GM12891 (cell line): ENCODE data around the gene CCDC191.

Experiments
- DNase-seq: peaks from one replicate; pipeline ENCODE4 v3.0.0; 2011; ENCODE audit warnings: low spot score; ENCODE audit not compliant: insufficient read length
- FAIRE-seq: peaks from 2 replicates; lab custom pipeline; 2011; peaks lifted over from hg19 to GRCh38; lab: Jason Lieb, UNC
- PAX5 ChIP-seq: IDR thresholded peaks from 2 replicates; pipeline ENCODE4 v1.6.1; 2011; ENCODE audit warnings: low read length, moderate library complexity, mild to moderate bottlenecking; ENCODE audit not compliant: insufficient read depth, severe bottlenecking
- POLR2A ChIP-seq: IDR thresholded peaks from 2 replicates; pipeline ENCODE4 v1.6.1; 2011; ENCODE audit warnings: low read depth, low read length, control low read depth
- POLR2AphosphoS5 ChIP-seq: IDR thresholded peaks from 2 replicates; pipeline ENCODE4 v1.6.1; 2011; ENCODE audit warnings: low read depth, low read length, control low read depth
- POU2F2 ChIP-seq: IDR thresholded peaks from 2 replicates; pipeline ENCODE4 v1.6.1; 2011; ENCODE audit warnings: low read depth, mild to moderate bottlenecking, control low read depth, low read length, moderate library complexity
- SPI1 ChIP-seq: IDR thresholded peaks from 2 replicates; pipeline ENCODE4 v1.6.1; 2011; ENCODE audit warnings: low read depth, low read length, control low read depth
- TAF1 ChIP-seq: IDR thresholded peaks from 2 replicates; pipeline ENCODE4 v1.6.1; 2011; ENCODE audit warnings: low read depth, low read length, control low read depth

Gene CCDC191

DNA sequence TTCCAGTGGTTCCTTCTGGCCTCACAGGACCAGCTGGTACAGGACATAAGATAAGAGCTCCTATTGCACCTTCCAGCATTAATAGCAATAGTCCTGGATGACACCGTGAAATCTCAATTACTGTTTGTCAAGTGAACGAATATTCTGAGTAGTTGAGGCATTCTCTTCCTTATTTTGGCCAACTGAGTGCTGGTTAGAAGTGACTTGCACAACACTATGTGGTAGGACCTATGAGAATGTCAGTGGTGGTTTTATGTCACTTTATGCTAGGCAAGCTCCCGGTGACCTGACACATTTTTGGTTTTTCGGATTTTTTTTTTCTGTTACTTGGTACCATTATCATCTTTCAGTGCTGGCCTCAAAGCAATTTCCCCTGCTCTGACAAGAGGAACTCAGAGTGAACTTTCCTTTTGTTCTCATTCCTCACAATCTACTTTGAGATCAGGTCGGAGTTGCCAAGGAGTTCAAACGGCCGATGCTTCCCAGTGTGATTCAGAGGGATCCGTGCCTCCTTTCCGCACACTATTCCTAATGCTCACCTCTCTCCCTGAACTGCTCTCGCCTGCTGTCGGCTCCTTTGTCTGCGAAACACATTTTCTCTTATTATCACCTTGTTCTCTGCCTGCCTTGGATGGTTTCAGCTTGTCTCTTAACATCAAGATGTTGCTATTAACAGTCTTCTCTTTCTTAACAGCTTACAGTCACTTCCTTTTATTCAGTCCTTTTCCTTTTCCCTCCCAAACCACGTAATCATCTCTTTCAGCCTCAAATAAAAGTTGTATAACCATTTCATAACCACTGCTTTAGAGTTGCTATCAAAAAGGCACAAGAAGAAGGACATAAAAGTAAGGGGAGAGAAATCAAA is 36.1 kb upstream of the CCDC191 start:
- FAIRE-seq (no peak), DNase-seq (no peak)
- no peak for TF ChIP-seq POLR2AphosphoS5
- no peak for TF ChIP-seq TAF1
- no peak for TF ChIP-seq PAX5
- no peak for TF ChIP-seq SPI1
- no peak for TF ChIP-seq POU2F2
- no peak for TF ChIP-seq POLR2A

DNA sequence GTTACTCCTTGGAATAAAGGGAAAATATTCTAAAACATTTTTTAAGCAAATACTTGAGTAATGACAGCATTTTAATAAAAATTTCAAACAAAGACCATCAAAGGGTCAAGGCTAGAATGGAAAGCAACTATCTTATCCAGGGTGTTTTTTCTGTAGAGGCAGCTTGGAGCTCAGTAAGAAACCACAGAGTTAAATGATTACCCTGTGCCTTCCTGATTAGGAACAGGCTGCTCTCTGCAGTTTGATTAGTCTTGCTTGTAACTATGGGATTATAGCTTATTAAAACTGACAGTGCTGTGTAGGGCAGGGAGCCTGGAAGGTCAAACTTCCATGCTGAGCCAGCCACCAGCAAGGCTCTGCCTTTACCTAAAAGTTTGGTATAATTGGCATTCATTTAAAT is 33.3 kb upstream of the CCDC191 start:
- TF ChIP-seq POLR2A (no peak), SPI1 (no peak), PAX5 (no peak), POU2F2 (no peak), TAF1 (no peak), POLR2AphosphoS5 (no peak)
- FAIRE-seq: no peak
- no peak for DNase-seq

DNA sequence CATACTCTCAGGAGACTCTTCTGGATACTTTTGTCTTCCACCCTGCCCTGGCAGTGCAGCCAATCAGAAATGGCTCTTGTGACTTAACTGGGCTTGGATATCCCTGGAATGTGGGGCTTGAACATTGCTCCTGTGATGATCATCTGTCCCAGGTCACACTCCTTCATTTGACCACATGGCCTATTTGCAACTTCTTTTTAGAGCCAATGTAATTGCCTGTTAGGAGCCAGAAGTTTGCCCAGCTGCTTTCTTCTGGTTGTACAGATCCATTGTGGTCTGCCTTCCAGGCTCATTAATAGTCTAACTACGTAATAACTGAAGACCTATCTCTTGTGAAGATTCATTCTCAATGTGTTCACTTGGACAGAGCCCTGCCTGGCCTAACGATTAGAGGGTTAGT is 30.0 kb upstream of the CCDC191 start:
- FAIRE-seq: no peak
- TF ChIP-seq POU2F2 (no peak), PAX5 (no peak), TAF1 (no peak), POLR2A (no peak), POLR2AphosphoS5 (no peak), SPI1 (no peak)
- no peak for DNase-seq

DNA sequence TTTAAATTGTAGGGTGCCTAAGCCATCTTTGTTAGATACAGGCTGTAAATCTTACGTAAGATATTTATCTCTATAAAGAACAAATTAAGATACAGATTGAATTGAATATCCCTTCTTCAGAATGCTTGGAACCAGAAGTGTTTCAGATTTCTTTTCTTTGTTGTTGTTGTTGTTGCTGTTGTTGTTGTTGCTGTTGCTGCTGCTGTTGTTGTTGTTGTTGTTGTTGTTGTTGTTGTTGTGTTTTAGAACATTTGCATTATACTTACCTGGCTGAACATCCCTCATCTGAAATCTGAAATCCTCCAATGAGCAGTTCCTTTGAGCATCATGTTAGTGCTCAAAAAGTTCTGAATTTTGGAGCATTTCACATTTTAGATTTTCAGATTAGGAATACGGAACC is 26.8 kb upstream of the CCDC191 start:
- TF ChIP-seq POU2F2: no peak
- no peak for FAIRE-seq

DNA sequence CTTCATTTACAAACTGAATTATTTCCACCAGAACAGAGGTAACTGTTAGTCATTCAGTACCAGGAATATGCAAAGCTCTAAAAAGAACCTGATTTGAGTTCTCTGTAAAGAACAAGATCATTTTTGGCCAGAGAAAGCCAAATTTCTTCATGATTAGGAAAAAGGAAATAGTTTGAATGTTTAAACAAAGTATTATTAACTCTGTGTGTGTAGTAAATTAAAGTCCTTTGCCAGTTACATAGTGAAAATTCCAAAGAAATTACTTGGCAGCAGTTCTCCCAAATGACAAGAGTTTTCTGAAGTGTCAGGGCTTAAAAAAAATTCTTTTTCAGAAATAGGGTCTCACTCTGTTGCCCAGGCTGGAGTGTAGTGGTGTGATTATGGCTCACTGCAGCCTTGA is 24.7 kb upstream of the CCDC191 start:
- no peak for FAIRE-seq
- no peak for DNase-seq
- TF ChIP-seq SPI1: no peak
- no peak for TF ChIP-seq PAX5
- TF ChIP-seq POLR2A: no peak
- no peak for TF ChIP-seq TAF1
- no peak for TF ChIP-seq POU2F2
- no peak for TF ChIP-seq POLR2AphosphoS5

More for the DNA sequence above, 26.8 kb upstream of the CCDC191 start:
- DNase-seq: no peak

DNA sequence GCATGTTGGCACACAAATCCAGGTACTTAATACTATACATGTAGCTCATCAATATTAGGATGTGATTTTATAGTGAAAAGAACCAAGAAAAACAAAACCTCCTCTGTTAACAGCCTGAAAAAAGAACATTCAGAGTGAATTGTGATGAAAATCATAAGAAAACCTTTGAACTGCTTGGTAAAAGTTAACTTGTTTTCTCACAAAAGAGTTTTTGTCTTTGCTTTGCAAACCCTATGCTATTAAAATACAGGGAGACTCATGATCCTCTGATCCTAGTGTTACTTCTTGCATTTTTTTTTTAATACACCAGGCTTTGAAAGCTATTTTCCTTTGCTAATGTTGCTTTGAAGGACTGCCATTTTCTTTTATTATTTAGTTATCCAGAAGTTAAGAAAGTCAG is 23.9 kb upstream of the CCDC191 start:
- no peak for FAIRE-seq
- DNase-seq: no peak
- TF ChIP-seq PAX5 (no peak), TAF1 (no peak), SPI1 (no peak), POU2F2 (no peak), POLR2A (no peak), POLR2AphosphoS5 (no peak)

DNA sequence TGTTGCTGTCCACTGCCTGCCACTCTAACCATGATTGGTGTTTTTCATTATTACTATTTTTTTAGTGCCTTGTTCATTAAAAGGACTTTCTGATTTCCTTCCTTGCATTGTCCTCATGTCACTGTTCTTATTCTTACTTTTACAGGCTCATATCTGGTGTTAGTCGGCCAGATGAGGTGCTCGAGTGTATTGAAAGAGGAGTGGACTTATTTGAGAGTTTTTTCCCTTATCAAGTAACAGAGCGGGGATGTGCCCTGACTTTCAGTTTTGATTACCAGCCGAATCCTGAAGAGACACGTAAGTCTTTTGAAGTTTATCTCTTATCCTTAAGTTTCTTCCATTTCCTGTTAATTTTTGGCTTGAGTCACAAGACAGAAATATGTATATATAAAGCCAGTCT is 23.4 kb upstream of the CCDC191 start:
- DNase-seq: no peak
- no peak for FAIRE-seq
- no peak for TF ChIP-seq POLR2A
- TF ChIP-seq POU2F2: no peak
- no peak for TF ChIP-seq PAX5

DNA sequence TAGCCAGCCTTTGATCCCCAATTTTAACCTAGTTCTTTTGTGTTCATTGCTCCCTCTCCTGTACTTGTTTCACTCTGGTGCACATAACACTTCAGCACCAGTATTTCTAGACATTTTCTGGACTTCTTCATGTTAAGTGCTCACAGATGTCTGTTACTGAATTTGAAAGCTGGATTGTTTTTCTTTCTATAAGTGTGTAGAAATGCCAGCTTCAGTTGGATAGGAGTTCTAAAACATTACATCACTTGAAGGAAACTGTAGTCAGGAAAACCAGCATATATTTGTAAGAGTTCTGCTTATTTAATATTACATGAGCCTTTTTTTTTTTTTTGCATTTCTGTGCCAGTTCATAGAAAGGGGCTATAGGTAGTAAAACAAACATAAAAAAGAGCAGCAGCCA is 21.8 kb upstream of the CCDC191 start:
- FAIRE-seq (no peak), DNase-seq (no peak)
- TF ChIP-seq TAF1: no peak

DNA sequence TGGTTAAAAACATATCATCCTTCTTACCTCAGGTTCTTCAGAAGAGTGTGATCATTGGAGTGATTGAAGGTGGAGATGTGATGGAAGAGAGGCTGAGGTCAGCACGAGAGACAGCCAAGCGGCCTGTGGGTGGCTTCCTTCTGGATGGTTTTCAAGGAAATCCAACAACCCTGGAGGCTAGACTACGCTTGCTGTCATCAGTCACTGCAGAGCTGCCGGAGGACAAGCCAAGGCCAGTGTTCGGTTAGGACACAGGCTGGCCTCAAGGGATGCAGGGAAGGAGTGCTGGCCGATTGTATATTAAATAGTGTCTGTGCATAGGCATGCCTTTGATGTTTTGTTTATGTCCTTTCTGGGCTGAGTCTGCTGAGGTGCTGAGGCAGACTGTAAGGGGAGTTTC is 20.4 kb upstream of the CCDC191 start:
- DNase-seq (no peak), FAIRE-seq (no peak)
- TF ChIP-seq POLR2A: no peak
- no peak for TF ChIP-seq POU2F2
- TF ChIP-seq PAX5: no peak
- no peak for TF ChIP-seq SPI1
- TF ChIP-seq POLR2AphosphoS5: no peak
- no peak for TF ChIP-seq TAF1

DNA sequence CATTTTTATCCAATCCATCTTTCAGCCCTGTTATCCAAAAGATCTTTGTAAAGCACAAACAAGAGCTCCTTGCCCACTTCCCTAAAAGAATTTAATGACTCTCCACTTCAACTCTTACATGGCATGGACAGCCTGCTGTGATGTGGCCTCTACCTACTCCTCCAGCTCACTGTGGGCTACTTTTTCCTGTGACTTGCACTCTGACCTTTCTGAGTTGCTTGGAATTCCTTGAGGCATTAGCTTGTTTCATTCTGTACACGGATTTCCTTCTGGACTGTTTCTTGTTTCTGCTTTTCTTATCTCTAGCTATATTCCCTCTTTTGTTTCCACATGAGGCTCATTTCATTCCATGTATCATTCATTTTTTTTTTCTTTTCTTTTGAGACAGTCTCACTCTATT is 15.5 kb upstream of the CCDC191 start:
- FAIRE-seq (no peak), DNase-seq (no peak)
- TF ChIP-seq TAF1: no peak
- no peak for TF ChIP-seq POLR2A
- no peak for TF ChIP-seq POLR2AphosphoS5
- TF ChIP-seq SPI1: no peak
- no peak for TF ChIP-seq PAX5
- TF ChIP-seq POU2F2: no peak
